SK-N-SH treated with all-trans-retinoic acid at 6 μM for 48 hours (cell line): ENCODE results near the gene RNFT2.

Experiments
- CREB5 ChIP-seq: fragments of 250-450 bp; sonication (Bioruptor Pico); IDR thresholded peaks from 2 replicates; pipeline ENCODE4 v1.5.1; 2020; ENCODE audit warnings: low read depth, mild to moderate bottlenecking, moderate library complexity
- CSDC2 ChIP-seq: fragments of 250-450 bp; sonication (Bioruptor Pico); IDR thresholded peaks from 2 replicates; pipeline ENCODE4 v1.5.0; 2020; ENCODE audit warnings: mild to moderate bottlenecking, moderate library complexity
- GLIS3 ChIP-seq: fragments of 250-450 bp; sonication (Bioruptor Pico); IDR thresholded peaks from 2 replicates; pipeline ENCODE4 v1.5.0; 2020; ENCODE audit warnings: mild to moderate bottlenecking, moderate library complexity
- OSR1 ChIP-seq: fragments of 250-450 bp; sonication (Bioruptor Pico); IDR thresholded peaks from 2 replicates; pipeline ENCODE4 v1.8.0; 2022; ENCODE audit warnings: moderate library complexity, mild to moderate bottlenecking, inconsistent platforms
- PATZ1 ChIP-seq: fragments of 250-450 bp; sonication (Bioruptor Pico); IDR thresholded peaks from 2 replicates; pipeline ENCODE4 v1.8.0; 2020; ENCODE audit warnings: mild to moderate bottlenecking, moderate library complexity, borderline replicate concordance
- POU6F1 ChIP-seq: fragments of 250-450 bp; sonication (Bioruptor Pico); IDR thresholded peaks from 2 replicates; pipeline ENCODE4 v1.8.0; 2021; ENCODE audit warnings: low read depth, mild to moderate bottlenecking, moderate library complexity, borderline replicate concordance
- PPARA ChIP-seq: fragments of 250-450 bp; sonication (Bioruptor Pico); IDR thresholded peaks from 2 replicates; pipeline ENCODE4 v1.5.0; 2020; ENCODE audit warnings: mild to moderate bottlenecking, borderline replicate concordance
- SNAI2 ChIP-seq: fragments of 250-450 bp; sonication (Bioruptor Pico); IDR thresholded peaks from 2 replicates; pipeline ENCODE4 v1.5.0; 2020; ENCODE audit warnings: mild to moderate bottlenecking, moderate library complexity
- TCF4 ChIP-seq: fragments of 250-450 bp; sonication (Bioruptor Pico); IDR thresholded peaks from 2 replicates; pipeline ENCODE4 v1.8.0; 2021; ENCODE audit warnings: mild to moderate bottlenecking, moderate library complexity, borderline replicate concordance
- TOX ChIP-seq: fragments of 250-450 bp; sonication (Bioruptor Pico); IDR thresholded peaks from 2 replicates; pipeline ENCODE4 v1.8.0; 2021; ENCODE audit warnings: mild to moderate bottlenecking, moderate library complexity, borderline replicate concordance
- ZFP3 ChIP-seq: fragments of 250-450 bp; sonication (Bioruptor Pico); IDR thresholded peaks from 2 replicates; pipeline ENCODE4 v1.5.0; 2020; ENCODE audit warnings: mild to moderate bottlenecking, moderate library complexity
- ZFP30 ChIP-seq: fragments of 450-650 bp; formaldehyde crosslinking; IDR thresholded peaks from 2 replicates; pipeline ENCODE4 v1.5.0; 2022; ENCODE audit warnings: mild to moderate bottlenecking, moderate library complexity
- TF ChIP-seq, protein P1 (sequence below): fragments of 250-450 bp; sonication (Bioruptor Pico); IDR thresholded peaks from 2 replicates; pipeline ENCODE4 v1.5.0; 2020; ENCODE audit warnings: mild to moderate bottlenecking, moderate library complexity

- TF ChIP-seq PPARA (CRISPR knock-in tag) (no peak), CREB5 (CRISPR knock-in tag) (no peak), TCF4 (CRISPR knock-in tag) (no peak), CSDC2 (CRISPR knock-in tag) (no peak), PATZ1 (CRISPR knock-in tag) (no peak), ZFP30 (no peak), GLIS3 (CRISPR knock-in tag) (no peak), SNAI2 (CRISPR knock-in tag) (no peak), ZFP3 (no peak), OSR1 (CRISPR knock-in tag) (no peak), POU6F1 (CRISPR knock-in tag) (no peak), TOX (no peak)
- TF ChIP-seq, protein P1, sequence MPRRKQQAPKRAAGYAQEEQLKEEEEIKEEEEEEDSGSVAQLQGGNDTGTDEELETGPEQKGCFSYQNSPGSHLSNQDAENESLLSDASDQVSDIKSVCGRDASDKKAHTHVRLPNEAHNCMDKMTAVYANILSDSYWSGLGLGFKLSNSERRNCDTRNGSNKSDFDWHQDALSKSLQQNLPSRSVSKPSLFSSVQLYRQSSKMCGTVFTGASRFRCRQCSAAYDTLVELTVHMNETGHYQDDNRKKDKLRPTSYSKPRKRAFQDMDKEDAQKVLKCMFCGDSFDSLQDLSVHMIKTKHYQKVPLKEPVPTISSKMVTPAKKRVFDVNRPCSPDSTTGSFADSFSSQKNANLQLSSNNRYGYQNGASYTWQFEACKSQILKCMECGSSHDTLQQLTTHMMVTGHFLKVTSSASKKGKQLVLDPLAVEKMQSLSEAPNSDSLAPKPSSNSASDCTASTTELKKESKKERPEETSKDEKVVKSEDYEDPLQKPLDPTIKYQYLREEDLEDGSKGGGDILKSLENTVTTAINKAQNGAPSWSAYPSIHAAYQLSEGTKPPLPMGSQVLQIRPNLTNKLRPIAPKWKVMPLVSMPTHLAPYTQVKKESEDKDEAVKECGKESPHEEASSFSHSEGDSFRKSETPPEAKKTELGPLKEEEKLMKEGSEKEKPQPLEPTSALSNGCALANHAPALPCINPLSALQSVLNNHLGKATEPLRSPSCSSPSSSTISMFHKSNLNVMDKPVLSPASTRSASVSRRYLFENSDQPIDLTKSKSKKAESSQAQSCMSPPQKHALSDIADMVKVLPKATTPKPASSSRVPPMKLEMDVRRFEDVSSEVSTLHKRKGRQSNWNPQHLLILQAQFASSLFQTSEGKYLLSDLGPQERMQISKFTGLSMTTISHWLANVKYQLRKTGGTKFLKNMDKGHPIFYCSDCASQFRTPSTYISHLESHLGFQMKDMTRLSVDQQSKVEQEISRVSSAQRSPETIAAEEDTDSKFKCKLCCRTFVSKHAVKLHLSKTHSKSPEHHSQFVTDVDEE (CRISPR knock-in tag) = no peak
Observed at GRCh38 chr12:116689521-116689920, 48.6 kb upstream of the RNFT2 start.
